ENCODE measurements around the gene CERT1.

GRCh38 chr5:75361310-75361709 lies 150.1 kb downstream of the CERT1 start:
- no peak for TF ChIP-seq EZH2 (IDR thresholded peaks at IDR 0.05; ENCODE audit: borderline replicate concordance, low read depth, low read length, poor library complexity, severe bottlenecking)
- TF ChIP-seq, protein P1, sequence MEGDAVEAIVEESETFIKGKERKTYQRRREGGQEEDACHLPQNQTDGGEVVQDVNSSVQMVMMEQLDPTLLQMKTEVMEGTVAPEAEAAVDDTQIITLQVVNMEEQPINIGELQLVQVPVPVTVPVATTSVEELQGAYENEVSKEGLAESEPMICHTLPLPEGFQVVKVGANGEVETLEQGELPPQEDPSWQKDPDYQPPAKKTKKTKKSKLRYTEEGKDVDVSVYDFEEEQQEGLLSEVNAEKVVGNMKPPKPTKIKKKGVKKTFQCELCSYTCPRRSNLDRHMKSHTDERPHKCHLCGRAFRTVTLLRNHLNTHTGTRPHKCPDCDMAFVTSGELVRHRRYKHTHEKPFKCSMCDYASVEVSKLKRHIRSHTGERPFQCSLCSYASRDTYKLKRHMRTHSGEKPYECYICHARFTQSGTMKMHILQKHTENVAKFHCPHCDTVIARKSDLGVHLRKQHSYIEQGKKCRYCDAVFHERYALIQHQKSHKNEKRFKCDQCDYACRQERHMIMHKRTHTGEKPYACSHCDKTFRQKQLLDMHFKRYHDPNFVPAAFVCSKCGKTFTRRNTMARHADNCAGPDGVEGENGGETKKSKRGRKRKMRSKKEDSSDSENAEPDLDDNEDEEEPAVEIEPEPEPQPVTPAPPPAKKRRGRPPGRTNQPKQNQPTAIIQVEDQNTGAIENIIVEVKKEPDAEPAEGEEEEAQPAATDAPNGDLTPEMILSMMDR (conservative IDR thresholded peaks at IDR 0.05; ENCODE audit: low read depth, low read length) = no peak
